ENCODE data around the gene ILDR2.

The ILDR2 gene

DNA sequence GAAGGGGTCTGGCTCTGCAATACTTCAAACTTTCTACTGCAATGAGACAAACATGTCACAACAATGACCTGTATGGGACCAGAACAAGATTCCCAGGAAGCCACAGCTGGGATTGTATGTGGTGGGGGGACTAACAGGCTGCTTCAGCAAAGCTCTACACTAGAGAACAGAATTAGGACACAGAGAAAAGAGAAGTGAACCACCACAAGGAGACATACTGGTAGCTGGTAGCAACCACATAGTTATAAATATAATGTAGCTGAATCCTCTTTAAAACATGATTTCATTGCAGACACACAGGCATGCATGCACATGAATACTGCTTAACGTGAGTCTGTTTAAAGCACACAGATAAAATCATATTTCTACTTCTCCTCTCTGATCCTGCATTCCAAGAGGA, 3.5 kb upstream of the ILDR2 start:
- CTCF ChIA-PET, result interaction anchor here (2.7 kb wide), 1 partner anchor 69 kb away, joined by 7 read pairs; no protein-coding TSS in a partner anchor

DNA sequence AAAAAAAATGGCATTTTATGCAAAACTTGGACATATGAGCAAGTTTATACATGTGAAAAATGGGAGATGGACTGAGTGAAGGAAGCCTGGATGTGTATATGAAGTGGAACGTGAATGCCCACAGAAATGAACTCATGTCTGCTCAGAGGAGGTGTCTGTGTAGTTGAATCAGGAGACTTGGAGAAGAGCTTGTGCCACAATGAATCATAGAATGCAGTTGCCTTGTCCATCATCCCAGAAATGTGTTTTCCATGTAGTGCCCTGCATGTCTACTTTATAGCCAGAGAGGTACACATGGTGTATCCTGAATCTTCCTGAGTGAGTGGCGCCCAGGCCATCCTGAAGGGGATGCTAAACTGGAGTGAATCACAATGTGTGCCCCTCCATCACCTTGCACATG, 2.6 kb upstream of the ILDR2 start:
- ChIA-PET POLR2A (no interaction called here), CTCF (interaction anchor here (1.3 to 2.7 kb wide), 2 partner anchors 68 to 69 kb away, joined by 4 to 7 read pairs; no protein-coding TSS in a partner anchor)
- Histone ChIP-seq H3K27ac (ENCODE audit: extremely low read depth, low read depth, low read length) (no peak overlapping the region), H3K4me1 (ENCODE audit: control insufficient read depth, insufficient read depth, low read length) (peaks cover 3% of the 10 kb centered on the region; the same call in 1 of the 2 replicates), H3K9me3 (ENCODE audit: control insufficient read depth, insufficient read depth, low read depth, low read length) (no peaks in the 10 kb centered on the region), H3K4me3 (ENCODE audit: low read depth, low read length) (no peak overlapping the region), H3K36me3 (ENCODE audit: control insufficient read depth in 2 of 2, insufficient read depth in 1 of 2, low read length in 2 of 2) (no peaks in the 10 kb centered on the region)
- TF ChIP-seq ZNF175 (tag by site-specific recombination; IDR thresholded peaks at IDR 0.05) (no peak), ZNF23 (tag by site-specific recombination; IDR thresholded peaks at IDR 0.05; ENCODE audit: borderline replicate concordance) (no peak), KLF7 (tag by site-specific recombination; IDR thresholded peaks at IDR 0.05; ENCODE audit: borderline replicate concordance) (no peak), ZNF274 (IDR thresholded peaks at IDR 0.05; ENCODE audit: low read length) (no peak), ZNF274 (tag by site-specific recombination; IDR thresholded peaks at IDR 0.05; ENCODE audit: borderline replicate concordance) (no peak), ZNF76 (tag by site-specific recombination; IDR thresholded peaks at IDR 0.05; ENCODE audit: borderline replicate concordance, low read depth) (no peak), ZBTB17 (tag by site-specific recombination; IDR thresholded peaks at IDR 0.05) (no peak), MZF1 (tag by site-specific recombination; IDR thresholded peaks at IDR 0.05; ENCODE audit: borderline replicate concordance) (no peak), ZNF214 (tag by site-specific recombination; IDR thresholded peaks at IDR 0.05; ENCODE audit: borderline replicate concordance) (no peak)
- TF ChIP-seq, protein P1, sequence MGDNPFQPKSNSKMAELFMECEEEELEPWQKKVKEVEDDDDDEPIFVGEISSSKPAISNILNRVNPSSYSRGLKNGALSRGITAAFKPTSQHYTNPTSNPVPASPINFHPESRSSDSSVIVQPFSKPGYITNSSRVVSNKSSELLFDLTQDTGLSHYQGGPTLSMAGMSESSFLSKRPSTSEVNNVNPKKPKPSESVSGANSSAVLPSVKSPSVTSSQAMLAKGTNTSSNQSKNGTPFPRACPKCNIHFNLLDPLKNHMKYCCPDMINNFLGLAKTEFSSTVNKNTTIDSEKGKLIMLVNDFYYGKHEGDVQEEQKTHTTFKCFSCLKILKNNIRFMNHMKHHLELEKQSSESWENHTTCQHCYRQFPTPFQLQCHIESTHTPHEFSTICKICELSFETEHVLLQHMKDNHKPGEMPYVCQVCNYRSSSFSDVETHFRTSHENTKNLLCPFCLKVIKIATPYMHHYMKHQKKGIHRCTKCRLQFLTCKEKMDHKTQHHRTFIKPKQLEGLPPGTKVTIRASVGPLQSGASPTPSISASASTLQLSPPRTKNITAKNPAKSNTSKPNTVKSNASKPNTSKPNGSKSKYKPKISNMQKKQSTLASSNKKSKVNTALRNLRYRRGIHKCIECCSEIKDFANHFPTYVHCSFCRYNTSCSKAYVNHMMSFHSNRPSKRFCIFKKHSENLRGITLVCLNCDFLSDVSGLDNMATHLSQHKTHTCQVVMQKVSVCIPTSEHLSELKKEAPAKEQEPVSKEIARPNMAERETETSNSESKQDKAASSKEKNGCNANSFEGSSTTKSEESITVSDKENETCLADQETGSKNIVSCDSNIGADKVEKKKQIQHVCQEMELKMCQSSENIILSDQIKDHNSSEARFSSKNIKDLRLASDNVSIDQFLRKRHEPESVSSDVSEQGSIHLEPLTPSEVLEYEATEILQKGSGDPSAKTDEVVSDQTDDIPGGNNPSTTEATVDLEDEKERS (tag by site-specific recombination; IDR thresholded peaks at IDR 0.05), result no peak
- TF ChIP-seq, protein P2, sequence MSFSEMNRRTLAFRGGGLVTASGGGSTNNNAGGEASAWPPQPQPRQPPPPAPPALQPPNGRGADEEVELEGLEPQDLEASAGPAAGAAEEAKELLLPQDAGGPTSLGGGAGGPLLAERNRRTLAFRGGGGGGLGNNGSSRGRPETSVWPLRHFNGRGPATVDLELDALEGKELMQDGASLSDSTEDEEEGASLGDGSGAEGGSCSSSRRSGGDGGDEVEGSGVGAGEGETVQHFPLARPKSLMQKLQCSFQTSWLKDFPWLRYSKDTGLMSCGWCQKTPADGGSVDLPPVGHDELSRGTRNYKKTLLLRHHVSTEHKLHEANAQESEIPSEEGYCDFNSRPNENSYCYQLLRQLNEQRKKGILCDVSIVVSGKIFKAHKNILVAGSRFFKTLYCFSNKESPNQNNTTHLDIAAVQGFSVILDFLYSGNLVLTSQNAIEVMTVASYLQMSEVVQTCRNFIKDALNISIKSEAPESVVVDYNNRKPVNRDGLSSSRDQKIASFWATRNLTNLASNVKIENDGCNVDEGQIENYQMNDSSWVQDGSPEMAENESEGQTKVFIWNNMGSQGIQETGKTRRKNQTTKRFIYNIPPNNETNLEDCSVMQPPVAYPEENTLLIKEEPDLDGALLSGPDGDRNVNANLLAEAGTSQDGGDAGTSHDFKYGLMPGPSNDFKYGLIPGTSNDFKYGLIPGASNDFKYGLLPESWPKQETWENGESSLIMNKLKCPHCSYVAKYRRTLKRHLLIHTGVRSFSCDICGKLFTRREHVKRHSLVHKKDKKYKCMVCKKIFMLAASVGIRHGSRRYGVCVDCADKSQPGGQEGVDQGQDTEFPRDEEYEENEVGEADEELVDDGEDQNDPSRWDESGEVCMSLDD (tag by site-specific recombination; IDR thresholded peaks at IDR 0.05), result no peak
- TF ChIP-seq, protein P3, sequence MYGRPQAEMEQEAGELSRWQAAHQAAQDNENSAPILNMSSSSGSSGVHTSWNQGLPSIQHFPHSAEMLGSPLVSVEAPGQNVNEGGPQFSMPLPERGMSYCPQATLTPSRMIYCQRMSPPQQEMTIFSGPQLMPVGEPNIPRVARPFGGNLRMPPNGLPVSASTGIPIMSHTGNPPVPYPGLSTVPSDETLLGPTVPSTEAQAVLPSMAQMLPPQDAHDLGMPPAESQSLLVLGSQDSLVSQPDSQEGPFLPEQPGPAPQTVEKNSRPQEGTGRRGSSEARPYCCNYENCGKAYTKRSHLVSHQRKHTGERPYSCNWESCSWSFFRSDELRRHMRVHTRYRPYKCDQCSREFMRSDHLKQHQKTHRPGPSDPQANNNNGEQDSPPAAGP (tag by site-specific recombination; IDR thresholded peaks at IDR 0.05), result no peak
- TF ChIP-seq, protein P4, sequence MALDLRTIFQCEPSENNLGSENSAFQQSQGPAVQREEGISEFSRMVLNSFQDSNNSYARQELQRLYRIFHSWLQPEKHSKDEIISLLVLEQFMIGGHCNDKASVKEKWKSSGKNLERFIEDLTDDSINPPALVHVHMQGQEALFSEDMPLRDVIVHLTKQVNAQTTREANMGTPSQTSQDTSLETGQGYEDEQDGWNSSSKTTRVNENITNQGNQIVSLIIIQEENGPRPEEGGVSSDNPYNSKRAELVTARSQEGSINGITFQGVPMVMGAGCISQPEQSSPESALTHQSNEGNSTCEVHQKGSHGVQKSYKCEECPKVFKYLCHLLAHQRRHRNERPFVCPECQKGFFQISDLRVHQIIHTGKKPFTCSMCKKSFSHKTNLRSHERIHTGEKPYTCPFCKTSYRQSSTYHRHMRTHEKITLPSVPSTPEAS (tag by site-specific recombination; IDR thresholded peaks at IDR 0.05), result no peak

More for the DNA sequence above, 3.5 kb upstream of the ILDR2 start:
- POLR2A ChIA-PET, result no interaction called here
- no peak overlapping the region for H3K27ac ChIP-seq (ENCODE audit: extremely low read depth, low read depth, low read length)
- H3K9me3 ChIP-seq (ENCODE audit: control insufficient read depth, insufficient read depth, low read depth, low read length), result no peaks in the 10 kb centered on the region
- H3K36me3 ChIP-seq (ENCODE audit: control insufficient read depth in 2 of 2, insufficient read depth in 1 of 2, low read length in 2 of 2), result no peaks in the 10 kb centered on the region
- peaks cover 3% of the 10 kb centered on the region; the same call in 1 of the 2 replicates for H3K4me1 ChIP-seq (ENCODE audit: control insufficient read depth, insufficient read depth, low read length)
- no peak overlapping the region for H3K4me3 ChIP-seq (ENCODE audit: low read depth, low read length)
- TF ChIP-seq ZNF654 (tag by site-specific recombination; IDR thresholded peaks at IDR 0.05; ENCODE audit: low read depth) (no peak), ZNF830 (tag by site-specific recombination; IDR thresholded peaks at IDR 0.05; ENCODE audit: low read depth) (no peak), ZNF624 (tag by site-specific recombination; IDR thresholded peaks at IDR 0.05) (no peak), ZSCAN23 (tag by site-specific recombination; IDR thresholded peaks at IDR 0.05) (no peak), TCF7L2 (IDR thresholded peaks at IDR 0.05; ENCODE audit: borderline replicate concordance, low read depth, low read length) (no peak), ZNF76 (tag by site-specific recombination; IDR thresholded peaks at IDR 0.05; ENCODE audit: borderline replicate concordance, low read depth) (no peak), ZFHX2 (tag by site-specific recombination; conservative IDR thresholded peaks at IDR 0.05) (no peak), YY2 (tag by site-specific recombination; IDR thresholded peaks at IDR 0.05) (no peak), ZNF274 (IDR thresholded peaks at IDR 0.05; ENCODE audit: low read length) (no peak), ZNF274 (tag by site-specific recombination; IDR thresholded peaks at IDR 0.05; ENCODE audit: borderline replicate concordance) (no peak), MEIS1 (CRISPR knock-in tag; IDR thresholded peaks at IDR 0.05; ENCODE audit: borderline replicate concordance) (no peak)
- TF ChIP-seq, protein P5, sequence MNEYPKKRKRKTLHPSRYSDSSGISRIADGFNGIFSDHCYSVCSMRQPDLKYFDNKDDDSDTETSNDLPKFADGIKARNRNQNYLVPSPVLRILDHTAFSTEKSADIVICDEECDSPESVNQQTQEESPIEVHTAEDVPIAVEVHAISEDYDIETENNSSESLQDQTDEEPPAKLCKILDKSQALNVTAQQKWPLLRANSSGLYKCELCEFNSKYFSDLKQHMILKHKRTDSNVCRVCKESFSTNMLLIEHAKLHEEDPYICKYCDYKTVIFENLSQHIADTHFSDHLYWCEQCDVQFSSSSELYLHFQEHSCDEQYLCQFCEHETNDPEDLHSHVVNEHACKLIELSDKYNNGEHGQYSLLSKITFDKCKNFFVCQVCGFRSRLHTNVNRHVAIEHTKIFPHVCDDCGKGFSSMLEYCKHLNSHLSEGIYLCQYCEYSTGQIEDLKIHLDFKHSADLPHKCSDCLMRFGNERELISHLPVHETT (tag by site-specific recombination; IDR thresholded peaks at IDR 0.05), result no peak
- TF ChIP-seq, protein P6, sequence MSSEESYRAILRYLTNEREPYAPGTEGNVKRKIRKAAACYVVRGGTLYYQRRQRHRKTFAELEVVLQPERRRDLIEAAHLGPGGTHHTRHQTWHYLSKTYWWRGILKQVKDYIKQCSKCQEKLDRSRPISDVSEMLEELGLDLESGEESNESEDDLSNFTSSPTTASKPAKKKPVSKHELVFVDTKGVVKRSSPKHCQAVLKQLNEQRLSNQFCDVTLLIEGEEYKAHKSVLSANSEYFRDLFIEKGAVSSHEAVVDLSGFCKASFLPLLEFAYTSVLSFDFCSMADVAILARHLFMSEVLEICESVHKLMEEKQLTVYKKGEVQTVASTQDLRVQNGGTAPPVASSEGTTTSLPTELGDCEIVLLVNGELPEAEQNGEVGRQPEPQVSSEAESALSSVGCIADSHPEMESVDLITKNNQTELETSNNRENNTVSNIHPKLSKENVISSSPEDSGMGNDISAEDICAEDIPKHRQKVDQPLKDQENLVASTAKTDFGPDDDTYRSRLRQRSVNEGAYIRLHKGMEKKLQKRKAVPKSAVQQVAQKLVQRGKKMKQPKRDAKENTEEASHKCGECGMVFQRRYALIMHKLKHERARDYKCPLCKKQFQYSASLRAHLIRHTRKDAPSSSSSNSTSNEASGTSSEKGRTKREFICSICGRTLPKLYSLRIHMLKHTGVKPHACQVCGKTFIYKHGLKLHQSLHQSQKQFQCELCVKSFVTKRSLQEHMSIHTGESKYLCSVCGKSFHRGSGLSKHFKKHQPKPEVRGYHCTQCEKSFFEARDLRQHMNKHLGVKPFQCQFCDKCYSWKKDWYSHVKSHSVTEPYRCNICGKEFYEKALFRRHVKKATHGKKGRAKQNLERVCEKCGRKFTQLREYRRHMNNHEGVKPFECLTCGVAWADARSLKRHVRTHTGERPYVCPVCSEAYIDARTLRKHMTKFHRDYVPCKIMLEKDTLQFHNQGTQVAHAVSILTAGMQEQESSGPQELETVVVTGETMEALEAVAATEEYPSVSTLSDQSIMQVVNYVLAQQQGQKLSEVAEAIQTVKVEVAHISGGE (tag by site-specific recombination; conservative IDR thresholded peaks at IDR 0.05; ENCODE audit: low read depth), result no peak

Data from HEK293 (cell line).